NCI-H82 treated with DMSO at 0.1 percent for 48 hours (cell line): Measurements from ENCODE around the gene NRIP2.

Experiments
- DNase-seq: peaks from one replicate; lab custom pipeline; 2025; ENCODE audit not compliant: unreplicated experiment; lab: John Stamatoyannopoulos, UW

Gene NRIP2

DNA sequence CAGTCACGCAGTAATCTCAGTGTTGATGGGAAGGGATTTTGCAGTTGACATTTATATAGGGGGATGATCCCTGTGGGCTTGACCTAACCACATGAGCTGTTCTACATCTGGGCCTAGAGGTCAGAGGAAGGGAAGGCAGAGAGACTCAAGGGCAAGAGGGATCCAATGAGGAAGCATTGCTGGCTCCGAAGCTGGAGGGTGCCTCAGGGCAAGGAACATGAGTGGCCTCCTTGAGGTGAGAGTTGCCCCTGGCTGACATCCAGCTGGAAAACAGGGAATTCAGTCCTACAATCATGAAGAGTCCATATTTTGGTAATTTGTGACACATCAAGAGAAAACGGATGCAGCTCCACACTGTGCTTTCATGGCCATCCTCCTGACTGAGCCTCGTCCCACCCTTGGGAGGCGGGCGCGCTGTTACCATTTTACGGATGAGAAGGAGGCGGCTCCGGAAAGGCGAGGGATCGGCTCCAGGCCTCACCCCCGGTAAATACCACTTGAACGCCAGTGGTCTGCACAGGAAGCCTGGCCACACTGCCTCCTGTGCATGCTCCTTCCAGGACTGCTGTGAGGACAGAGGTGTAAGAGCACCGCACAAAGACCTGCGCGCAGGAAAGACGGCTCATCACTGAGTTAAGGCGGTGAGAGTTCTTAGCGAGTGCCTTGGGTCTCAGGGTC, 58.6 kb downstream of the NRIP2 start:
- DNase-seq = no peak

DNA sequence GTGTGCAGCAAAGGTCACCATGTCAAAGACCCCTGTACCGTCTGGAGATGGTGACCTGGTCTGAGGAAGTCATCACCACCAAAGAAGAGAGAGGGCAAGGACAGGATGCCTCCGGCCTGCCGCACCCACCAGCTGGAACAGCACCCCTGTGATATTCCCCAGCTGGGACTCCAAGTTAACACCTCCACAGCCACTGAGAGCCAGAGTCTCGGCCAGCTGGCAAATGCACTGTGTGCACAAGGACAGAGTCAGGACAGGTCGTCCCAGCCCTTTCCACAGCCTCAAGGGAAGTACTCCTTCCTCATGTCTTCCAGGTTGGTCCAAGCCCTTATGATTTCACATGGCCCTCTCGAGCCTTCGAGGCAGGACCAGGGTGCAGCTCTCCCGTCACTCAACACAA, 59.4 kb downstream of the NRIP2 start:
- no peak for DNase-seq
